Activated CD8-positive, alpha-beta memory T cell treated with anti-CD3 and anti-CD28 coated beads for 1 hour (primary cell): ENCODE results near the gene USP14.

ENCODE experiments used
- DNase-seq, 2 donors: peaks; one replicate each; pipeline ENCODE4 v3.0.0-alpha.2; 2020; ENCODE audit warnings: low read depth in 1 of 2; ENCODE audit errors: extremely low read depth in 1 of 2

Gene USP14

DNA sequence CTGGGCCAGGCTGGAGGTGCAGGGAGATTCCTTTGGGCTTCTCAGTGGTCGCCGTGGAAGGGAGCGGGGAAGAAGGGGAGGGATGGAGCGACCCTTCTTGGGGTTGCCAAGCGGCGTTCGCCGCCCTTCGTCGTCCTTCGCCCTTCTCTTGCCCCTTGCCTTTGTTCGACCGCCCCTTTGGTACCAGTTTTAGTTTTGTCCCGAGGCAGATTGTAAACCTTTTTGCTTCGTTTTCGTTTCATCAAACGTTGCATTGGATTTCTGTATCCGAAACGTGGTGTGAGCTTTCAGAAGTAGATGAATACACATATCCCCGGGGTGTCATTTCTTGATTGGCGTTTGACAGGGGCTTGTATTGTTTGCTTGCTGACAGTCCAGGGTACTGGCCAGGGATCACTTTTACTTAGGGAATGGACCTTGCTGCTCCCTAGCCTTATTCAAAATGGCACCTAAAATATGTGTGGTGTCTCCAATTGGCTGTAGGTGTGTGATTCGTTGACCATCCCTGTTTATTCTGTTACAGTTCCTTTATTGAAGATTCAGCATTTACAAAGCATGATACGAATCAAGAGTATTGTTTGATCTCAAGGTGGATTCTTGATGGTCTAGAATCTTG lies 788 bp downstream of the USP14 start:
- no peak for DNase-seq

- DNase-seq = no peak
Observed at GRCh38 chr18:159933-160332, 1.6 kb downstream of the USP14 start.

GRCh38 chr18:160831-161570 lies 2.6 kb downstream of the USP14 start:
- no peak for DNase-seq

DNA sequence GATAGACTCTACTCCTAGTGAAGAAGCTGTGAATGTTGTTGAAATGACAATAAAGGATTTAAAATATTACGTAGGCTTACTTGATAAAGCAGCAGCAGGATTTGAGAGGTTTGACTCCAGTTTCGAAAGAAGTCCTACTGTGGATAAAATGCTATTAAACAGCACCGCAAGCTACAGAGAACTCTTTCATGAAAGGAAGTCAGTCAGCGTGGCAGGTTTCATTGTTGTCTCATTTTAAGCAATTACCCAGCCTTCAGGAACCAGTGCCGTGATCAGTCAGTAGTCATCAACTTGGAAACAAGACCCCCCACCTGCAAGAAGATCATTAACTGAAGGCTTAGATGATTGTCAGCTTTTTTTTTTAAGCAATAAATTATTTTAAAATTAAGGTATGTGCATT lies 14.0 kb downstream of the USP14 start:
- no peak for DNase-seq

GRCh38 chr18:179499-179898 lies 21.1 kb downstream of the USP14 start:
- no peak for DNase-seq

GRCh38 chr18:181711-182110 lies 23.4 kb downstream of the USP14 start:
- no peak for DNase-seq

- DNase-seq = no peak
Observed at GRCh38 chr18:183769-184168, 25.4 kb downstream of the USP14 start.

- no peak for DNase-seq
Observed at GRCh38 chr18:189254-189653, 30.9 kb downstream of the USP14 start.

- DNase-seq = no peak
Observed at GRCh38 chr18:191725-192124, 33.4 kb downstream of the USP14 start.

- no peak for DNase-seq
Observed at GRCh38 chr18:192801-193200, 34.4 kb downstream of the USP14 start.

- DNase-seq = no peak
Observed at GRCh38 chr18:195651-196050, 37.3 kb downstream of the USP14 start.

DNA sequence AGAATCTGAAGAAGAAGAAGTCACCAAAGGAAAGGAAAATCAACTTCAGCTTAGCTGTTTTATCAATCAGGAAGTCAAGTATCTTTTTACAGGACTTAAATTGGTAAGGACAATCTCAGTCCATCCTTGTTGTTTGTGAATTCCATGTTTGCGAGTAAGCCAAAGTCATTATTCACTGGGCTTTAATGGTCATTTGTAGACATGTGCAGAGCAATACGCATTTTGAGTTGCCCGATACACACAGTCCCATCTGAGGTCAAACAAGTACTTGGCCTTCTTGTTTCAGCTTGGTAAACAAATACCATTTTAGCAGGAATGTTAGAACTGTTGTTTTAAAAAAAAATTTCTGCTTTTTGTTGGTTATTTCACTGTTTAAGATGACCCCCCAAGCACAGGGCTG lies 40.9 kb downstream of the USP14 start:
- DNase-seq = no peak

DNA sequence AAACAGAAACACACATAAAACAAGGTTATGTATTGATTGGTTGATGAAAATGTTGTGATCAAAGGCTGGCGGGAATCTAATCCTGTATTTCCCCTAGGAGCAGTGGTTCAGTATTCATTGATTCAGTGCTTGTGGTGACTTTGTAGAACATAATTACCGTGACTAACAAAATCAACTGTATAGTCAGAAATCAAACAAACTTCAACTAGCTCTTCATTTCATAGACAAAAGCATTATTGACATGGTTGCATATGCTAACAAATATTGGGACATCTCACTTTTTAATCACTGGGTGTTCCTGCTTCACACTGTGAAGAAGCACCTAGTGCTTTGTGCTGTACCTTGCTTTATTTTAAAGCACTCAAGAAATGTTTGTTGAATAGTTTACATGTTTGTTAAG lies 41.4 kb downstream of the USP14 start:
- no peak for DNase-seq

GRCh38 chr18:210075-210474 lies 51.7 kb downstream of the USP14 start:
- DNase-seq = no peak

GRCh38 chr18:210733-211132 lies 52.4 kb downstream of the USP14 start:
- no peak for DNase-seq

GRCh38 chr18:211582-211981 lies 53.2 kb downstream of the USP14 start:
- DNase-seq = no peak

- no peak for DNase-seq
Observed at GRCh38 chr18:212780-213179, 54.4 kb downstream of the USP14 start.

DNA sequence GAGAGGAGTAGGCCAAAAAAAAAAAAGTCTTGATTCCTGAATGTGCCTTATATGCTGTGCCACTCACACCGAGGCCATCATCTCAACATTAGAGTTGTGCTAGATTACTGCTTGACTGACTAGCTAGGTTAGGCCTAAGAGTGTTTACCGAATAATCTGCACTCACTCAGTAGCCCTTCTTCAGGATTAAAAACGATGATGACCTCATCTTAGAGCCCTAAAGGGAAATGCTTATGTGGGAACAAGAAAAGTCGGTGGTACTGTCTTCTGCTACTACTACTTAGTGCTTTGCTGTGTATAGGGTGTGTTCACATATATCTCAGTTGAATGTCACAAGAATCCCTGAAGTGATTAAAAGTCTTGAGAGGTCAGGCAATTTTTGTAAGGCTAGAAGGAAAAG lies 55.1 kb downstream of the USP14 start:
- no peak for DNase-seq

DNA sequence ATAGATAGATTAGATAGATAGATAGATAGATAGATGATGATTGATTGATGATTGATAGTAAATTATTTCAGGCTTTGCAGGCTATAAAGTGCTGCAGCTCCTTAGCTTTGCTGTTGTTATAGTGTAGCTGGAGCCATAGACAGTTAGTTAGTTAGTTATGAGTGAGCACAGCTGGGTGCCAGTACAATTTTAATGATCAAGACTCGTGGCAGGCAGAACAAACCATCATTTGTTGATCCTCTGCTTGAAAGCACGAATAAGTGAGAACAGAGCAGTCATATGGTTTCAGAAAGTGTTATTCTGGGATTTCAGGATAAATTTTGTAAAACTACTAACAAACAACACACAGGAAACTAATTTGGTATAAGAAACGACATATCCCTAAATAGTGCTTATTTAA lies 55.6 kb downstream of the USP14 start:
- DNase-seq = no peak

DNA sequence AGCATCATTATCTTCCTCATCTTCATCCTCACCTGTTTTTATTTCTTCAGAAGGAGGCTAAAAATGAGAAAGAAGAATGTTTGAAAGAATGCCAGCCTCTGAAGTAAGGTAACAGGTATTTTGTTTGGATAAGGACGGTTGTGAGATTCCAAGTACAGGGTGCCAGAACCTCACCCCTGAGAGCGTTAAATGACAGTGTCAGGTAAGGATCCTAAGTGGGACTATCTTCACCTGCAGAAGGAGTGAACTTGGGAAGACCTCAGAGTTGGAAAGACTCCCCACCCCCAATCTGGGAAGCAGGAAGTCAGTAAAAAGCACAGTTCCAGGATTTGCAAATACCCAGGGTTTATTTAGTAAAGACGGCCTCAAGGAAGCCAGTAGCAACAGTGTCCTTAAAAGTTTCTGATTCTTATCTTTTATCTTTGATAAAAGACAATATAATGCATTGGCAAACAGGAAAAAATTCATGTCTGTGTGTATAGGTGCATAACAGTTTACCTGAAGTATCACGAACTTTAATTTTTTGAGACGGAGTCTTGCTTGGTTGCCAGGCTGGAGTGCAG lies 57.2 kb downstream of the USP14 start:
- no peak for DNase-seq

GRCh38 chr18:217532-218336 lies 59.4 kb downstream of the USP14 start:
- no peak for DNase-seq

- no peak for DNase-seq
Observed at GRCh38 chr18:220708-221107, 62.4 kb downstream of the USP14 start.
